DOHH2 (cell line): ENCODE results near the gene HYI.

ENCODE experiments used
- CTCF ChIP-seq: fragments of 200-600 bp; sonication (generic); IDR thresholded peaks from one replicate; pipeline ENCODE4 v1.5.1; 2014; ENCODE audit warnings: antibody characterized with exemption, mild to moderate bottlenecking, low read depth, low read length; ENCODE audit not compliant: poor library complexity, severe bottlenecking
- EZH2phosphoT487 ChIP-seq: fragments of 200-600 bp; sonication (generic); IDR thresholded peaks from 2 replicates; pipeline ENCODE4 v1.6.1; 2017; ENCODE audit warnings: borderline replicate concordance, mild to moderate bottlenecking, antibody characterized with exemption, low read length, moderate library complexity, mixed read lengths

- no peak for TF ChIP-seq CTCF
- no peak for TF ChIP-seq EZH2phosphoT487
Observed at GRCh38 chr1:43426221-43426620, 27.5 kb downstream of the HYI start.
